GM23338 (cell line): ENCODE data around the gene SYNE1. TPM values are rescaled to one million over a fixed set of nuclear protein-coding genes. Genes with fewer than 3 reads are reported as not detected.

Experiments
- ATAC-seq: fragments of 200-7000 bp; cut with Tn5 transposase; 3 replicates; pipeline ENCODE4 v1.9.1; 2020
- DNase-seq: peaks from one replicate; pipeline ENCODE4 v3.0.0-alpha.2; 2015; ENCODE audit warnings: low spot score
- H2AFZ ChIP-seq: fragments of 200-600 bp; sonication (generic); 2 replicates; pipeline ENCODE4 v1.8.0; 2016; ENCODE audit warnings: antibody characterized with exemption, mild to moderate bottlenecking, moderate library complexity
- H3F3A ChIP-seq: fragments of 200-600 bp; sonication (generic); replicated peaks from 2 replicates; pipeline ENCODE4 v1.8.0; 2017; ENCODE audit warnings: antibody characterized with exemption, mixed run types, low read depth
- H3K27ac ChIP-seq: fragments of 200-600 bp; sonication (generic); 2 replicates; pipeline ENCODE4 v1.6.1; 2016; ENCODE audit warnings: low read depth
- H3K27me3 ChIP-seq: fragments of 200-600 bp; sonication (generic); 2 replicates; pipeline ENCODE4 v1.8.0; 2016; ENCODE audit warnings: mild to moderate bottlenecking, mixed run types, moderate library complexity; ENCODE audit not compliant: insufficient read depth
- H3K36me3 ChIP-seq: fragments of 200-600 bp; sonication (generic); 2 replicates; pipeline ENCODE4 v1.8.0; 2016; ENCODE audit warnings: mild to moderate bottlenecking; ENCODE audit not compliant: insufficient read depth
- H3K4me1 ChIP-seq: fragments of 200-600 bp; sonication (generic); 2 replicates; pipeline ENCODE4 v1.8.0; 2016; ENCODE audit warnings: mild to moderate bottlenecking, moderate library complexity; ENCODE audit not compliant: insufficient read depth
- H3K4me2 ChIP-seq: fragments of 200-600 bp; sonication (generic); 2 replicates; pipeline ENCODE4 v1.7.1; 2017; ENCODE audit warnings: mixed run types
- H3K4me3 ChIP-seq: fragments of 200-600 bp; sonication (generic); 2 replicates; pipeline ENCODE4 v1.6.1; 2016; ENCODE audit warnings: mixed run types
- H3K79me2 ChIP-seq: fragments of 200-600 bp; sonication (generic); replicated peaks from 2 replicates; pipeline ENCODE4 v1.8.0; 2017; ENCODE audit warnings: mild to moderate bottlenecking; ENCODE audit not compliant: insufficient read depth
- H3K9me2 ChIP-seq: fragments of 200-600 bp; sonication (generic); 2 replicates; pipeline ENCODE4 v1.8.0; 2017; ENCODE audit not compliant: insufficient read depth
- H4K20me1 ChIP-seq: fragments of 200-600 bp; sonication (generic); replicated peaks from 2 replicates; pipeline ENCODE4 v1.8.0; 2017; ENCODE audit warnings: mild to moderate bottlenecking; ENCODE audit not compliant: insufficient read depth
- H3K27ac Mint-ChIP-seq: 2 replicates; pipeline ENCODE4 v1.8.0; 2020; ENCODE audit warnings: inconsistent platforms, mild to moderate bottlenecking, moderate library complexity, mixed read lengths
- H3K27me3 Mint-ChIP-seq: 3 replicates; pipeline ENCODE4 v1.8.0; 2022; ENCODE audit warnings: low read depth, mild to moderate bottlenecking, moderate library complexity, mixed read lengths, inconsistent platforms; ENCODE audit not compliant: insufficient read depth, poor library complexity
- H3K36me3 Mint-ChIP-seq: 3 replicates; pipeline ENCODE4 v1.8.0; 2021; ENCODE audit warnings: low read depth, mild to moderate bottlenecking, inconsistent platforms, moderate library complexity, mixed read lengths
- H3K4me1 Mint-ChIP-seq: 3 replicates; pipeline ENCODE4 v1.8.0; 2020; ENCODE audit warnings: mild to moderate bottlenecking, inconsistent platforms, mixed read lengths
- H3K4me3 Mint-ChIP-seq: 3 replicates; pipeline ENCODE4 v1.8.0; 2021; ENCODE audit warnings: moderate library complexity, mild to moderate bottlenecking, inconsistent platforms, mixed read lengths
- H3K9me3 Mint-ChIP-seq: 3 replicates; pipeline ENCODE4 v1.8.0; 2020; ENCODE audit warnings: moderate library complexity, mild to moderate bottlenecking, inconsistent platforms, mixed read lengths
- CREB1 ChIP-seq: fragments of 250-450 bp; sonication (Bioruptor Pico); IDR thresholded peaks from 2 replicates; pipeline ENCODE4 v1.5.0; 2020; ENCODE audit warnings: low read depth, mild to moderate bottlenecking, moderate library complexity
- CTCF ChIP-seq, 2 experiments: fragments of 200-600 bp in 1 of 2; sonication (generic) in 1 of 2; conservative IDR thresholded peaks; 2 replicates each; pipeline versions ENCODE4 v1.5.1 to v1.6.1; 2016 to 2017; ENCODE audit warnings: antibody characterized with exemption in 2 of 2, low read depth in 2 of 2, mild to moderate bottlenecking in 2 of 2, moderate library complexity in 1 of 2
- ETS1 ChIP-seq: IDR thresholded peaks from 2 replicates; pipeline ENCODE4 v1.6.1; 2016; ENCODE audit warnings: antibody characterized with exemption
- EZH2 ChIP-seq: fragments of 200-600 bp; sonication (generic); IDR thresholded peaks from one replicate; pipeline ENCODE4 v1.8.0; 2017; ENCODE audit warnings: antibody characterized with exemption, mild to moderate bottlenecking, low read depth; ENCODE audit not compliant: unreplicated experiment
- EZH2phosphoT487 ChIP-seq: fragments of 200-600 bp; sonication (generic); IDR thresholded peaks from one replicate; pipeline ENCODE4 v1.8.1; 2018; ENCODE audit warnings: antibody characterized with exemption; ENCODE audit not compliant: unreplicated experiment
- JUNB ChIP-seq: IDR thresholded peaks from one replicate; pipeline ENCODE4 v1.6.1; 2016; ENCODE audit warnings: antibody characterized with exemption; ENCODE audit not compliant: unreplicated experiment
- NANOG ChIP-seq: IDR thresholded peaks from 2 replicates; pipeline ENCODE4 v1.6.1; 2016; ENCODE audit warnings: antibody characterized with exemption, borderline replicate concordance
- POLR2AphosphoS5 ChIP-seq: IDR thresholded peaks from 2 replicates; pipeline ENCODE4 v1.6.1; 2016; ENCODE audit warnings: antibody characterized with exemption, low read depth
- STAT1 ChIP-seq: IDR thresholded peaks from one replicate; pipeline ENCODE4 v1.6.1; 2016; ENCODE audit warnings: antibody characterized with exemption; ENCODE audit not compliant: unreplicated experiment
- ZNF114 ChIP-seq: fragments of 250-450 bp; sonication (Bioruptor Pico); IDR thresholded peaks from 2 replicates; pipeline ENCODE4 v1.5.0; 2020; ENCODE audit warnings: mild to moderate bottlenecking, moderate library complexity
- ZNF331 ChIP-seq: fragments of 250-450 bp; sonication (Bioruptor Pico); IDR thresholded peaks from 2 replicates; pipeline ENCODE4 v1.5.0; 2020; ENCODE audit warnings: low read depth, mild to moderate bottlenecking, moderate library complexity
- polyA plus RNA-seq: library from polyadenylated mRNA; unstranded; fragments of >200 nt; fragmentation: Nextera tagmentation; extraction: Ambion mirVana; gene quantifications from 2 replicates; pipeline ENCODE4 v1.2.1, GENCODE V29; 2016
- total RNA-seq: library from RNA; depleted of rRNA; stranded (reverse); fragments of >200 nt; shearing (Covaris generic); gene quantifications from 2 replicates; pipeline ENCODE4 v1.2.3, GENCODE V29; 2014
- TF ChIP-seq, protein P1 (sequence below): IDR thresholded peaks from one replicate; pipeline ENCODE4 v1.6.1; 2018; ENCODE audit warnings: antibody characterized with exemption; ENCODE audit not compliant: unreplicated experiment

The SYNE1 gene
- total and polyA plus RNA-seq, 2 experiments from 2014 or later: 3.9 to 13.6 TPM

GRCh38 chr6:152094992-152095592 lies 542.1 kb downstream of the SYNE1 start:
- H3K4me1 ChIP-seq: no peaks in the 10 kb centered on the region
- no peak overlapping the region for H3K4me2 ChIP-seq
- Mint-ChIP-seq H3K27me3 (no peaks in the 10 kb centered on the region), H3K4me1 (peaks cover 4% of the 10 kb centered on the region; the same call in 2 of the 3 replicates), H3K36me3 (no peaks in the 10 kb centered on the region), H3K27ac (no peak overlapping the region), H3K9me3 (no peaks in the 10 kb centered on the region), H3K4me3 (no peak overlapping the region)
- no peak for ATAC-seq
- H3K27ac ChIP-seq: no peak overlapping the region
- no peak for DNase-seq
- peaks cover 12% of the 10 kb centered on the region for H3K9me2 ChIP-seq
- no peaks in the 10 kb centered on the region for H3F3A ChIP-seq
- no peak overlapping the region for H2AFZ ChIP-seq
- no peaks in the 10 kb centered on the region for H3K36me3 ChIP-seq
- TF ChIP-seq POLR2AphosphoS5 (no peak), ZNF331 (CRISPR knock-in tag) (no peak), CREB1 (CRISPR knock-in tag) (no peak)
- H3K4me3 ChIP-seq: no peak overlapping the region
- H3K79me2 ChIP-seq: no peaks in the 10 kb centered on the region
- no peaks in the 10 kb centered on the region for H3K27me3 ChIP-seq
- no peaks in the 10 kb centered on the region for H4K20me1 ChIP-seq

DNA sequence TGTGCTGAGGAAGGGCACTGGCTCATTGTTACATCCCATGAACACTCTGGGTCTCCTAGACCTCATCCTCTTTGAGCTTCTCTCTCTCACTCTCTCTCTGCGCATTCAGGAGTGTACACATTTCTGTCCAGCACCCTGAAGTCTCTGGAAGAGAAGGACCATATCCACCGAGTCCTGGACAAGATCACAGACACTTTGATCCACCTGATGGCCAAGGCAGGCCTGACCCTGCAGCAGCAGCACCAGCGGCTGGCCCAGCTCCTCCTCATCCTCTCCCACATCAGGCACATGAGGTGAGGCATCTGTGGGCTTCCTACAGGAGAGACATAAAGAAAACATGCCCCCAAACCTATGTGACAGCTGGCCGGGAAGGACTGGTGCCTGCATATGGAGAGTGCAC lies 542.9 kb downstream of the SYNE1 start:
- DNase-seq: no peak
- Mint-ChIP-seq H3K4me3 (no peak overlapping the region), H3K9me3 (no peaks in the 10 kb centered on the region), H3K27me3 (no peaks in the 10 kb centered on the region), H3K4me1 (peaks cover 4% of the 10 kb centered on the region; the same call in 2 of the 3 replicates), H3K27ac (no peak overlapping the region), H3K36me3 (no peaks in the 10 kb centered on the region)
- no peaks in the 10 kb centered on the region for H3K79me2 ChIP-seq
- H3K4me3 ChIP-seq: no peak overlapping the region
- no peaks in the 10 kb centered on the region for H3K27me3 ChIP-seq
- H2AFZ ChIP-seq: no peak overlapping the region
- ATAC-seq: no peak
- H3K36me3 ChIP-seq: no peaks in the 10 kb centered on the region
- peaks cover 14% of the 10 kb centered on the region for H3K9me2 ChIP-seq
- no peak overlapping the region for H3K27ac ChIP-seq
- H3K4me2 ChIP-seq: no peak overlapping the region
- H3K4me1 ChIP-seq: no peaks in the 10 kb centered on the region
- H4K20me1 ChIP-seq: no peaks in the 10 kb centered on the region
- no peaks in the 10 kb centered on the region for H3F3A ChIP-seq
- no peak for TF ChIP-seq POLR2AphosphoS5
- TF ChIP-seq, protein P1, sequence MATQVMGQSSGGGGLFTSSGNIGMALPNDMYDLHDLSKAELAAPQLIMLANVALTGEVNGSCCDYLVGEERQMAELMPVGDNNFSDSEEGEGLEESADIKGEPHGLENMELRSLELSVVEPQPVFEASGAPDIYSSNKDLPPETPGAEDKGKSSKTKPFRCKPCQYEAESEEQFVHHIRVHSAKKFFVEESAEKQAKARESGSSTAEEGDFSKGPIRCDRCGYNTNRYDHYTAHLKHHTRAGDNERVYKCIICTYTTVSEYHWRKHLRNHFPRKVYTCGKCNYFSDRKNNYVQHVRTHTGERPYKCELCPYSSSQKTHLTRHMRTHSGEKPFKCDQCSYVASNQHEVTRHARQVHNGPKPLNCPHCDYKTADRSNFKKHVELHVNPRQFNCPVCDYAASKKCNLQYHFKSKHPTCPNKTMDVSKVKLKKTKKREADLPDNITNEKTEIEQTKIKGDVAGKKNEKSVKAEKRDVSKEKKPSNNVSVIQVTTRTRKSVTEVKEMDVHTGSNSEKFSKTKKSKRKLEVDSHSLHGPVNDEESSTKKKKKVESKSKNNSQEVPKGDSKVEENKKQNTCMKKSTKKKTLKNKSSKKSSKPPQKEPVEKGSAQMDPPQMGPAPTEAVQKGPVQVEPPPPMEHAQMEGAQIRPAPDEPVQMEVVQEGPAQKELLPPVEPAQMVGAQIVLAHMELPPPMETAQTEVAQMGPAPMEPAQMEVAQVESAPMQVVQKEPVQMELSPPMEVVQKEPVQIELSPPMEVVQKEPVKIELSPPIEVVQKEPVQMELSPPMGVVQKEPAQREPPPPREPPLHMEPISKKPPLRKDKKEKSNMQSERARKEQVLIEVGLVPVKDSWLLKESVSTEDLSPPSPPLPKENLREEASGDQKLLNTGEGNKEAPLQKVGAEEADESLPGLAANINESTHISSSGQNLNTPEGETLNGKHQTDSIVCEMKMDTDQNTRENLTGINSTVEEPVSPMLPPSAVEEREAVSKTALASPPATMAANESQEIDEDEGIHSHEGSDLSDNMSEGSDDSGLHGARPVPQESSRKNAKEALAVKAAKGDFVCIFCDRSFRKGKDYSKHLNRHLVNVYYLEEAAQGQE: no peak
- no peak for TF ChIP-seq JUNB
- no peak for TF ChIP-seq EZH2phosphoT487
- no peak for TF ChIP-seq ETS1
- TF ChIP-seq CTCF (conservative IDR thresholded peaks at IDR 0.05; ENCODE audit: low read depth in 2 of 2): no peak
- TF ChIP-seq ZNF114 (CRISPR knock-in tag): no peak
- TF ChIP-seq EZH2: no peak
- no peak for TF ChIP-seq CREB1 (CRISPR knock-in tag)
- TF ChIP-seq NANOG: no peak
- no peak for TF ChIP-seq STAT1
- no peak for TF ChIP-seq ZNF331 (CRISPR knock-in tag)
